Keratinocyte (primary cell): ENCODE results near the gene CD8A.

Source experiments
- EZH2 ChIP-seq: IDR thresholded peaks from one replicate; pipeline ENCODE4 v1.6.1; 2012; ENCODE audit warnings: inconsistent platforms, mild to moderate bottlenecking, low read length, moderate library complexity
- TF ChIP-seq, protein P1 (sequence below), 3 experiments: IDR thresholded peaks in 1 of 3; conservative IDR thresholded peaks in 1 of 3; optimal IDR thresholded peaks in 1 of 3; 2 replicates in 2 of 3; 3 replicates in 1 of 3; pipeline versions ENCODE3 to v1.5.1; 2011; ENCODE audit warnings: low read length in 3 of 3, mild to moderate bottlenecking in 3 of 3, moderate library complexity in 2 of 3, control low read depth in 1 of 3, inconsistent platforms in 1 of 3; ENCODE audit not compliant: insufficient read depth in 2 of 3; ENCODE audit errors: extremely low read depth in 1 of 3

DNA sequence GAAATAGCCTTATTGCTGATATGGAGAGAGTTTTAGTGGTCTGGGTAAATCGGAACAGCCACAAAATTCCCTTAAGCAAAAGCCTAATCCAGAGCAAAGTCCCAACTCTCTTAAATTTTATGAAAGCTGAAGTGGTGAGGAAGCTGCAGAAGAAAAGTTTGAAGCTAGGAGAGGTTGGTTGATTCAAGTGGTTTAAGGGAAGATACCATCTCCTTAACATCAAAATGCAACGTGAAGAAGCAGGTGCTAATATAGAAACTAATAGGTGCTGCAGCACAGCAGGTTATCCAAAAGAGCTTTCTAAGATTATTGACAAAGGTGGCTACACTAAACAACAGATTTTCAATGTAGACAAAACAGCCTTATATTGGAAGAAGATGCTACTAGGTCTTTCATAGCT lies 28.2 kb upstream of the CD8A start:
- TF ChIP-seq, protein P1, sequence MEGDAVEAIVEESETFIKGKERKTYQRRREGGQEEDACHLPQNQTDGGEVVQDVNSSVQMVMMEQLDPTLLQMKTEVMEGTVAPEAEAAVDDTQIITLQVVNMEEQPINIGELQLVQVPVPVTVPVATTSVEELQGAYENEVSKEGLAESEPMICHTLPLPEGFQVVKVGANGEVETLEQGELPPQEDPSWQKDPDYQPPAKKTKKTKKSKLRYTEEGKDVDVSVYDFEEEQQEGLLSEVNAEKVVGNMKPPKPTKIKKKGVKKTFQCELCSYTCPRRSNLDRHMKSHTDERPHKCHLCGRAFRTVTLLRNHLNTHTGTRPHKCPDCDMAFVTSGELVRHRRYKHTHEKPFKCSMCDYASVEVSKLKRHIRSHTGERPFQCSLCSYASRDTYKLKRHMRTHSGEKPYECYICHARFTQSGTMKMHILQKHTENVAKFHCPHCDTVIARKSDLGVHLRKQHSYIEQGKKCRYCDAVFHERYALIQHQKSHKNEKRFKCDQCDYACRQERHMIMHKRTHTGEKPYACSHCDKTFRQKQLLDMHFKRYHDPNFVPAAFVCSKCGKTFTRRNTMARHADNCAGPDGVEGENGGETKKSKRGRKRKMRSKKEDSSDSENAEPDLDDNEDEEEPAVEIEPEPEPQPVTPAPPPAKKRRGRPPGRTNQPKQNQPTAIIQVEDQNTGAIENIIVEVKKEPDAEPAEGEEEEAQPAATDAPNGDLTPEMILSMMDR (optimal IDR thresholded peaks at IDR 0.05 in 1 of 3, IDR thresholded peaks at IDR 0.05 in 1 of 3, conservative IDR thresholded peaks at IDR 0.05 in 1 of 3; ENCODE audit: extremely low read depth in 1 of 3, insufficient read depth in 2 of 3, low read length in 3 of 3) = no peak
- TF ChIP-seq EZH2 = no peak
